Measurements from ENCODE around the gene RBX1.
A peak's percentile ranks its signal among the peaks of the same experiment; 100 is the strongest.
"Not testable (repeated sequence)": the region's sequence is repeated elsewhere in the genome, so short reads cannot be mapped to it uniquely, and the experiment has no call there.

RBX1 gene

GRCh38 chr22:40972587-40972986 is 21.4 kb downstream of the RBX1 start:
- DNase-seq (ENCODE audit: low spot score): no peak

GRCh38 chr22:40973144-40973543 is 22.0 kb downstream of the RBX1 start:
- no peak for DNase-seq (ENCODE audit: low spot score)

GRCh38 chr22:40975366-40975765 is 24.2 kb downstream of the RBX1 start:
- no peak for DNase-seq (ENCODE audit: low spot score)

- DNase-seq (ENCODE audit: low spot score): no peak
Measured at GRCh38 chr22:40976866-40977700, 25.9 kb downstream of the RBX1 start.

- DNase-seq (ENCODE audit: low spot score): no peak
Measured at GRCh38 chr22:40979198-40979597, 28.0 kb downstream of the RBX1 start.

GRCh38 chr22:40979871-40980270 is 28.7 kb downstream of the RBX1 start:
- no peak for DNase-seq (ENCODE audit: low spot score)

- no peak for DNase-seq (ENCODE audit: low spot score)
Measured at GRCh38 chr22:40982482-40983385, 31.6 kb downstream of the RBX1 start.

- DNase-seq (ENCODE audit: low spot score): no peak
Measured at GRCh38 chr22:40991298-40991697, 40.1 kb downstream of the RBX1 start.

- DNase-seq (ENCODE audit: low spot score): no peak
Measured at GRCh38 chr22:40995821-40996220, 44.6 kb downstream of the RBX1 start.

GRCh38 chr22:40997520-40997919 is 46.3 kb downstream of the RBX1 start:
- DNase-seq (ENCODE audit: low spot score): no peak

GRCh38 chr22:41000040-41000565 is 48.9 kb downstream of the RBX1 start:
- DNase-seq (ENCODE audit: low spot score): no peak

- DNase-seq (ENCODE audit: low spot score): no peak
Measured at GRCh38 chr22:41000941-41001721, 50.0 kb downstream of the RBX1 start.

GRCh38 chr22:41001722-41002122 is 50.5 kb downstream of the RBX1 start:
- peak; percentile 61 for DNase-seq (ENCODE audit: low spot score)

- not testable (repeated sequence) for DNase-seq (ENCODE audit: low spot score)
Measured at GRCh38 chr22:41002386-41002785, 51.2 kb downstream of the RBX1 start.

GRCh38 chr22:41003066-41003465 is 51.9 kb downstream of the RBX1 start:
- DNase-seq (ENCODE audit: low spot score): no peak

GRCh38 chr22:41003976-41004375 is 52.8 kb downstream of the RBX1 start:
- no peak for DNase-seq (ENCODE audit: low spot score)

- no peak for DNase-seq (ENCODE audit: low spot score)
Measured at GRCh38 chr22:41009222-41009948, 58.2 kb downstream of the RBX1 start.

- no peak for DNase-seq (ENCODE audit: low spot score)
Measured at GRCh38 chr22:41015003-41015402, 63.8 kb downstream of the RBX1 start.

GRCh38 chr22:41021061-41021612 is 70.0 kb downstream of the RBX1 start:
- peak; percentile 10 for DNase-seq (ENCODE audit: low spot score)

- peak; percentile 67 for DNase-seq (ENCODE audit: low spot score)
Measured at GRCh38 chr22:41021613-41022454, 70.7 kb downstream of the RBX1 start.
